Gastrocnemius medialis (tissue), 4 donors: Measurements from ENCODE around the gene PLCD1.
A peak's percentile ranks its signal among the peaks of the same experiment; 100 is the strongest.

Experiments
- CTCF ChIP-seq, 5 experiments: fragments of 450-650 bp in 3 of 5; fragments of 200-600 bp in 2 of 5; sonication (generic) in 2 of 5; IDR thresholded peaks in 4 of 5; conservative IDR thresholded peaks in 1 of 5; 1 replicate in 4 of 5; 2 replicates in 1 of 5; pipeline ENCODE4 v1.5.1; 2016 to 2019; ENCODE audit warnings: antibody characterized with exemption in 5 of 5, mild to moderate bottlenecking in 3 of 5, moderate library complexity in 3 of 5
- POLR2A ChIP-seq, 2 donors: fragments of 450-650 bp; IDR thresholded peaks; one replicate each; pipeline ENCODE4 v1.6.1; 2017; ENCODE audit warnings: antibody characterized with exemption in 2 of 2, mild to moderate bottlenecking in 2 of 2, moderate library complexity in 2 of 2

- peak; percentile 69 to 87 (median 83) for TF ChIP-seq CTCF (IDR thresholded peaks at IDR 0.05 in 4 of 5, conservative IDR thresholded peaks at IDR 0.05 in 1 of 5)
- TF ChIP-seq POLR2A (IDR thresholded peaks at IDR 0.05) = no peak
Observed at GRCh38 chr3:37996785-37997301, 32.6 kb downstream of the PLCD1 start.
